ENCODE measurements around the gene NPR3. TPM values are rescaled to one million over a fixed set of nuclear protein-coding genes. Genes with fewer than 3 reads are reported as not detected.

NPR3 gene, protein sequence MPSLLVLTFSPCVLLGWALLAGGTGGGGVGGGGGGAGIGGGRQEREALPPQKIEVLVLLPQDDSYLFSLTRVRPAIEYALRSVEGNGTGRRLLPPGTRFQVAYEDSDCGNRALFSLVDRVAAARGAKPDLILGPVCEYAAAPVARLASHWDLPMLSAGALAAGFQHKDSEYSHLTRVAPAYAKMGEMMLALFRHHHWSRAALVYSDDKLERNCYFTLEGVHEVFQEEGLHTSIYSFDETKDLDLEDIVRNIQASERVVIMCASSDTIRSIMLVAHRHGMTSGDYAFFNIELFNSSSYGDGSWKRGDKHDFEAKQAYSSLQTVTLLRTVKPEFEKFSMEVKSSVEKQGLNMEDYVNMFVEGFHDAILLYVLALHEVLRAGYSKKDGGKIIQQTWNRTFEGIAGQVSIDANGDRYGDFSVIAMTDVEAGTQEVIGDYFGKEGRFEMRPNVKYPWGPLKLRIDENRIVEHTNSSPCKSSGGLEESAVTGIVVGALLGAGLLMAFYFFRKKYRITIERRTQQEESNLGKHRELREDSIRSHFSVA
- 37.5 and 43.4 TPM in 2 replicates for total RNA-seq

DNA sequence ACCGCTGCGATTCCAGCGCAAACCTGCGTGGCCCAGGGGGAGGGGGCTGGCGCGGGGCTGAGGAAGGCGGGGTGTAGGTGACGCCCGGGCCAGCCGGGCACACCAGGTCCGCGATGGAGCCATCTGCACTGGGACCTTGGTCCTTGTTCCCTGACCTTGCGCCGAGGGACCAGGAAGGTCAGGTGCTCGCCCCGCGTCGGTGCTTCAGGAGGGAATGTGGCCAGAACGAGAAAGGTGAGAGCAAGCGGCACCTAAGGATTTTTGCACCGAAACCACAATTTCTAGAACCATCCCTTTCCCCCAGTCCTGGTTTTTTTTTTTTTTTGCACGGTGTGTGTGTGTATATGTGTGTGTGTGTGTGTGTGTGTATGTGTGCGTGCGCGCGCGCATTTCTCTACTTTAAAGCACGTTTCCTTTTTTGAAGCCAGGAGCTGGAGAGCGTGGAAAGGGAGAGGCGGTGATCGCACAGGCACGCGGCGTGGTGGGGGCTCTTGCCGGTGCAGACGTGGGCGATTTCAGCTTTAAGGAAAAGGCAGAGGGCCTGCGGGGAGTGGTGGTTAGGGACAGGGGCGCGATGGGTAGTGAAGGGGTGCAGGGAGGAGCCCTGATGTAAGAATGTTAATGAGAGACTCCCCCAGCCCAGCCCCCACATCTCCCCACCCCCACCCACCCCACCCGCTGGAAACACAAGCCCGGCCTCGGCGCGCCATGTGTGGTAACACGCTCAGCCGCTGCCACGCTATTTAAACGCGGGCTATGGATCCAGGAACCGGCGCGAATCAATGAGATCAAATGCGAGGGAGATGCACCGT, at the start of gene NPR3:
Gene NPR3, plus strand, starts transcription at position 772 of the 812 bp plus-strand sequence. CDS start 456 bp downstream, outside the sequence.

Other genes with a start within 250 kb of the NPR3 start
- 74.0 and 104 TPM in 2 replicates for gene SUB1, start 125.8 kb upstream of the NPR3 start, total RNA-seq

All from smooth muscle cell of the pulmonary artery (primary cell).